GM18520 (cell line): ENCODE data around the gene CCL22.
"Not testable (repeated sequence)": the region's sequence is repeated elsewhere in the genome, so short reads cannot be mapped to it uniquely, and the experiment has no call there.

Source experiments
- ATAC-seq: cut with Tn5 transposase; IDR thresholded peaks from one replicate; pipeline ENCODE4 v1.9.1; 2021; ENCODE audit not compliant: unreplicated experiment

Gene CCL22, protein sequence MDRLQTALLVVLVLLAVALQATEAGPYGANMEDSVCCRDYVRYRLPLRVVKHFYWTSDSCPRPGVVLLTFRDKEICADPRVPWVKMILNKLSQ

GRCh38 chr16:57358527-57359095 is at the start of gene CCL22:
Gene CCL22, plus strand, starts transcription at chr16:57358783. Its CDS starts 34 bp downstream, at chr16:57358817.
- peak; percentile 49 for ATAC-seq

- ATAC-seq, result no peak
Measured at GRCh38 chr16:57310801-57311200, 47.8 kb upstream of the CCL22 start.

- ATAC-seq, result no peak
Measured at GRCh38 chr16:57313509-57313908, 45.1 kb upstream of the CCL22 start.

- no peak for ATAC-seq
Measured at GRCh38 chr16:57314161-57314785, 44.3 kb upstream of the CCL22 start.

DNA sequence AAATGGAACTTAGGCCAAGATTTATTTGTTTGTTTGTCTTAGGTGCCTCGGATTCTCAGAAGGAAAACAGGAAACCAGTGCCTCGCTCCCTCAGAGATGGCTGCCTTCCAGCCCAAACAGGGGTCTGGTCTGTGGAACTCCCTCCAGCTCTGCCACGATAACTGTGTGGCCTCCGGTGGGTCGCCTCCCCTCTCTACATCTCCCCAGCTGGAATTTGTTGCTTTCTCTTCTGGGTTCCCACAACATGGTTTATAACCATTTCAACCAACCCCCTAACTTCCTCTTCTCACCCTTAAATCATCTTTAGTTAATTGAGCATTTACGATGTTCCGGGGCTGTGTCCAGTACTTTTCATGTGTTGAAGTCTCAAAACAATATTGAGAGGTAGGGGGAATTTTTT is 43.2 kb upstream of the CCL22 start:
- ATAC-seq, result no peak

GRCh38 chr16:57316390-57317017 is 42.1 kb upstream of the CCL22 start:
- no peak for ATAC-seq

DNA sequence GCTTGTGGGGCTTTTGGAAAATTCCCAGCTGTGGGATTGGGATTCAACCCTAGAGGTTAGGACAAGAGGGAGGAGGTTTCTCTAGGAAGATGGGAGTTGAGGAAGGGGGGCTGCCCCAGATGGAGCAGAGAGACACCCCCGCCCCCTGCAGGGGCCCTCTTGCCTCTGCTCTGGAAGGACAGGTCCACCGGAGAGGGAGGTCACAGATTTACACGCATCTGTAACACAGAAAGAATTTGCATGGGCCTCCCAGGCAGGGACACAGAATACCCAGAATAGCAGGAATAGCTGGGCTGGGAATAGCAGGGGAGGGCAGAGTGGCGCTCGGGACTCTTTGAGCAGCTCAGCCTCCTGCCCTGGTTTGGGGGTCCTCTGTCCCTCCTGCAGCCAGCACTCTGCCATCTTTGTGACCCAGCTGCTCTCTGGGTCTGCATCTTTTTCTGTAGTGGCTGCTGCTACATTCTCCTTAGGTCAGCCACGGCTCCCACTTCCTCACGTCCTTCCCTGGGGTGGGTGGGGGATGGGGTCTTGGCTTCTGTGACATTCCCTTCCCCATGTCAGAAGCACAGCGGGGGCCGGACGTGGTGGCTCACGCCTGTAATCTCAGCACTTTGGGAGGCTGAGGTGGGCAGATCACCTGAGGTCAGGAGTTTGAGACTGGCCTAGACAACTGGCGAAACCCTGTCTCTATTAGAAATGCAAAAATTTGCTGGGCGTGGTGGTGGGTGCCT is 40.2 kb upstream of the CCL22 start:
- ATAC-seq, result no peak

DNA sequence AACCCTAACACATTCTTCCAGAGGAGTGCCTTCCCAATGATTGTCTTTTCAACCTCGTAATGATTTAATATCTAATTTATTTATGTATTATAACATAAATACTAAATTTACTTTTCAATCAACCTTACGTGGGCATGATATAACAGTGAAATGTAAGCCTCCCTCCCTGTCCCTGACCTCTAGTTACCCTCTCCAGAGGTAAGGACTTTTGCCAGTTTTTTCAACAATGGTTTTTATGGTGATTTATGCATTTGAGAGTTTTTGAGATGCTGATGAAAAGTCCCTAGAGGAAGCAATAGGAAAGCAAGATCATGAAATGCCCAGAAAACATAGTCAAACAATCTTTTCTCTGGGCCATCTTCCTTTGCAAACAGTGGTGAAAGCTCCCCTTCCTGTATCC is 38.9 kb upstream of the CCL22 start:
- no peak for ATAC-seq

- no peak for ATAC-seq
Measured at GRCh38 chr16:57324749-57325148, 33.8 kb upstream of the CCL22 start.

DNA sequence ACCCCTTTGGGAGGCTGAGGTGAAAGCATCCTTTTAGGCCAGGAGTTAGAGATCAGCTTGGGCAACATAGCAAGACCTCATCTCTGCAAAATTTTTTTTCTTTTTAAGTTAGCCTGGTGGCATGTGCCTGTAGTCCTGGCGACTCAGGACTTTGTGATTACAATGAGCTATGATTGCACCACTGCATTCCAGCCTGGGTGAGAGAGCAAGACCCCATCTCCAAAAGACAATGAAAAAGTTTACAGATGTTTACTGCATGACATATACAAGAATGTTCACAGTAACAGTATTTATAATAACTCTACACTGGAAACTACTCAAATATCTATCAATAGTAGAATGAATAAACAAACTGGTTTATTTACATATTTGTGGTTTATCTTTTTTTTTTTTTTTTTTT is 33.1 kb upstream of the CCL22 start:
- ATAC-seq, result no peak

- ATAC-seq, result no peak
Measured at GRCh38 chr16:57329718-57330327, 28.8 kb upstream of the CCL22 start.

DNA sequence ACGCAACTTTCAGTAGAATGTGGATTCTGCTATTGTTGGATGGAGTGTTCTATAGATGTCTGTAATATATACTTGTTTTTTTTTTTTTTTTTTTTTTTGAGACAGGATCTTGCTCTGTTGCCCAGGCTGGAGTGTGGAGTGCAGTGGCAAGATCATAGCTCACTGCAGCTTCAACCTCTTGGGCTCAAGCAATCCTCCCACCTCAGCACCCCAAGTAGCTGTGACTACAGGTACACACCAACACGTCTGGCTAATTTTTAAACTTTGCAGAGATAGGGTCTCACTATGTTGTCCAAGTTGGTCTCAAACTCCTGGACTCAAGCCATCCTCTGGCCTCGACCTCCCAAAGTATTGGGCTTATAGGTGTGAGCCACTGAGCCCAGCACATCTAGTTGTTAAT is 27.2 kb upstream of the CCL22 start:
- no peak for ATAC-seq

GRCh38 chr16:57333402-57333801 is 25.2 kb upstream of the CCL22 start:
- no peak for ATAC-seq

GRCh38 chr16:57335366-57335765 is 23.2 kb upstream of the CCL22 start:
- ATAC-seq, result no peak

DNA sequence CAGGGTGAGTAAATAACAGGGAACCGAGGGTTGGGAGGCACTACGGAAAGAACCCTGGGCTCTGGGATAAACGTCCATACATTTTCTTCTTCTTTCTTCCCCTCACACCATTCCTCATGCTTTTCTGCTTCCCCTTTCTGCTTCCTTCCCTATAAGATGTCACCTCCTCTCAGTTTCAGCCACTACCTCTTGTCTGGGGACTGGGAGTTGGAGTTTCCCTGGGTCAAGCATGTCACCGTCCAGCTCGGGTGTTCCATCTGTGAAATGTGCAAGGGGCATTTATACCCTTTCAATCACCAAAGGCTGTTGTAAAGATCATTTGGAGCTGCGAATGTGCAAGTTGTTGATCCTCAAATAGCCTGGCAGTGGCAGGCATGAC is 17.5 kb upstream of the CCL22 start:
- ATAC-seq, result no peak

GRCh38 chr16:57341441-57342303 is 16.9 kb upstream of the CCL22 start:
- ATAC-seq, result no peak

GRCh38 chr16:57342606-57343005 is 16.0 kb upstream of the CCL22 start:
- ATAC-seq, result not testable (repeated sequence)

GRCh38 chr16:57343221-57343620 is 15.4 kb upstream of the CCL22 start:
- no peak for ATAC-seq

GRCh38 chr16:57344094-57344493 is 14.5 kb upstream of the CCL22 start:
- not testable (repeated sequence) for ATAC-seq

GRCh38 chr16:57345021-57345420 is 13.6 kb upstream of the CCL22 start:
- no peak for ATAC-seq
